DND-41 (cell line): ENCODE measurements around the gene GRID1.
"Not testable (repeated sequence)": the region's sequence is repeated elsewhere in the genome, so short reads cannot be mapped to it uniquely, and the experiment has no call there.

Source experiments
- ATAC-seq: fragments of 200-7000 bp; cut with Tn5 transposase; 3 replicates; pipeline ENCODE4 v1.9.1; 2021; ENCODE audit warnings: low read depth; ENCODE audit not compliant: insufficient read depth
- DNase-seq: peaks from one replicate; pipeline ENCODE4 v3.0.0-alpha.2; 2020
- H2AFZ ChIP-seq: 2 replicates; pipeline ENCODE4 v1.6.0; 2012; ENCODE audit warnings: low read depth, low read length
- H3K27ac ChIP-seq: 2 replicates; pipeline ENCODE4 v1.5.1; 2012; ENCODE audit warnings: low read length, inconsistent platforms
- H3K27me3 ChIP-seq: fragments of 200-600 bp; sonication (generic); 2 replicates; pipeline ENCODE4 v1.6.0; 2012; ENCODE audit warnings: low read length, mild to moderate bottlenecking, inconsistent platforms; ENCODE audit not compliant: insufficient read depth, poor library complexity
- H3K36me3 ChIP-seq: 2 replicates; pipeline ENCODE4 v1.5.1; 2012; ENCODE audit warnings: low read length, inconsistent platforms; ENCODE audit not compliant: insufficient read depth
- H3K4me1 ChIP-seq: 2 replicates; pipeline ENCODE4 v1.5.1; 2012; ENCODE audit warnings: mild to moderate bottlenecking, low read length; ENCODE audit not compliant: insufficient read depth
- H3K4me2 ChIP-seq: 2 replicates; pipeline ENCODE4 v1.6.0; 2012; ENCODE audit warnings: mild to moderate bottlenecking, moderate library complexity, low read length, inconsistent platforms; ENCODE audit not compliant: insufficient read depth
- H3K4me3 ChIP-seq, 2 experiments: fragments of 200-600 bp in 1 of 2; shearing (Covaris generic) in 1 of 2; 2 replicates each; pipeline ENCODE4 v1.5.1; 2012 to 2016; ENCODE audit warnings: inconsistent platforms in 2 of 2, low read length in 2 of 2, mild to moderate bottlenecking in 2 of 2, low read depth in 1 of 2, moderate library complexity in 1 of 2
- H3K79me2 ChIP-seq: 2 replicates; pipeline ENCODE4 v1.6.0; 2012; ENCODE audit warnings: low read length, inconsistent platforms; ENCODE audit not compliant: insufficient read depth
- H3K9ac ChIP-seq: 2 replicates; pipeline ENCODE4 v1.6.0; 2012; ENCODE audit warnings: low read depth, mild to moderate bottlenecking, inconsistent platforms, low read length, moderate library complexity
- H3K9me3 ChIP-seq: 2 replicates; pipeline ENCODE4 v1.5.1; 2012; ENCODE audit warnings: low read length, moderate library complexity, mild to moderate bottlenecking, inconsistent platforms; ENCODE audit not compliant: insufficient read depth, severe bottlenecking
- H4K20me1 ChIP-seq: 2 replicates; pipeline ENCODE4 v1.6.0; 2012; ENCODE audit warnings: low read length; ENCODE audit not compliant: insufficient read depth
- EZH2 ChIP-seq: IDR thresholded peaks from 3 replicates; pipeline ENCODE4 v1.6.1; 2012; ENCODE audit warnings: borderline replicate concordance, low read depth, mild to moderate bottlenecking, moderate library complexity, low read length, inconsistent platforms; ENCODE audit not compliant: severe bottlenecking
- TF ChIP-seq, protein P1 (sequence below): IDR thresholded peaks from 2 replicates; pipeline ENCODE4 v1.5.1; 2012; ENCODE audit warnings: borderline replicate concordance, low read length, moderate library complexity, mild to moderate bottlenecking; ENCODE audit not compliant: poor library complexity, severe bottlenecking; ENCODE audit errors: extremely low read depth

Gene GRID1

GRCh38 chr10:86100581-86101061, 266.0 kb downstream of the GRID1 start:
- no peak overlapping the region for H3K4me3 ChIP-seq

GRCh38 chr10:86099542-86100334, 266.9 kb downstream of the GRID1 start:
- Histone ChIP-seq H3K9ac (no peak overlapping the region), H3K36me3 (no peaks in the 10 kb centered on the region), H3K27me3 (no peaks in the 10 kb centered on the region), H3K27ac (no peak overlapping the region), H3K4me1 (no peaks in the 10 kb centered on the region), H3K4me3 (no peak overlapping the region), H3K9me3 (no peaks in the 10 kb centered on the region), H3K79me2 (no peaks in the 10 kb centered on the region), H4K20me1 (no peaks in the 10 kb centered on the region; the same call in 1 of the 2 replicates), H3K4me2 (no peak overlapping the region), H2AFZ (no peak overlapping the region)
- no peak for DNase-seq
- ATAC-seq, result no peak
- TF ChIP-seq, protein P1, sequence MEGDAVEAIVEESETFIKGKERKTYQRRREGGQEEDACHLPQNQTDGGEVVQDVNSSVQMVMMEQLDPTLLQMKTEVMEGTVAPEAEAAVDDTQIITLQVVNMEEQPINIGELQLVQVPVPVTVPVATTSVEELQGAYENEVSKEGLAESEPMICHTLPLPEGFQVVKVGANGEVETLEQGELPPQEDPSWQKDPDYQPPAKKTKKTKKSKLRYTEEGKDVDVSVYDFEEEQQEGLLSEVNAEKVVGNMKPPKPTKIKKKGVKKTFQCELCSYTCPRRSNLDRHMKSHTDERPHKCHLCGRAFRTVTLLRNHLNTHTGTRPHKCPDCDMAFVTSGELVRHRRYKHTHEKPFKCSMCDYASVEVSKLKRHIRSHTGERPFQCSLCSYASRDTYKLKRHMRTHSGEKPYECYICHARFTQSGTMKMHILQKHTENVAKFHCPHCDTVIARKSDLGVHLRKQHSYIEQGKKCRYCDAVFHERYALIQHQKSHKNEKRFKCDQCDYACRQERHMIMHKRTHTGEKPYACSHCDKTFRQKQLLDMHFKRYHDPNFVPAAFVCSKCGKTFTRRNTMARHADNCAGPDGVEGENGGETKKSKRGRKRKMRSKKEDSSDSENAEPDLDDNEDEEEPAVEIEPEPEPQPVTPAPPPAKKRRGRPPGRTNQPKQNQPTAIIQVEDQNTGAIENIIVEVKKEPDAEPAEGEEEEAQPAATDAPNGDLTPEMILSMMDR, result no peak
- no peak for TF ChIP-seq EZH2

More at GRCh38 chr10:86100581-86101061, 266.0 kb downstream of the GRID1 start:
- Histone ChIP-seq H3K36me3 (no peaks in the 10 kb centered on the region), H3K27me3 (no peaks in the 10 kb centered on the region), H3K79me2 (no peaks in the 10 kb centered on the region), H3K27ac (no peak overlapping the region), H4K20me1 (no peaks in the 10 kb centered on the region; the same call in 1 of the 2 replicates), H3K9me3 (no peaks in the 10 kb centered on the region), H3K4me1 (no peaks in the 10 kb centered on the region), H2AFZ (no peak overlapping the region), H3K4me2 (no peak overlapping the region), H3K9ac (no peak overlapping the region)
- DNase-seq (peak; percentile 13), ATAC-seq (peak; percentile 74)
- TF ChIP-seq, protein P1, result peak; percentile 70
- TF ChIP-seq EZH2, result no peak

GRCh38 chr10:86098187-86098881, 268.3 kb downstream of the GRID1 start:
- H3K4me3 ChIP-seq, result no peak overlapping the region
- H3K9me3 ChIP-seq, result no peaks in the 10 kb centered on the region
- H4K20me1 ChIP-seq, result no peaks in the 10 kb centered on the region
- TF ChIP-seq, protein P1, result no peak
- TF ChIP-seq EZH2, result no peak
- no peak overlapping the region for H3K4me2 ChIP-seq
- H3K4me1 ChIP-seq, result no peaks in the 10 kb centered on the region
- H3K27me3 ChIP-seq, result no peaks in the 10 kb centered on the region
- H3K9ac ChIP-seq, result no peak overlapping the region
- H3K27ac ChIP-seq, result no peak overlapping the region
- no peak for DNase-seq
- H3K79me2 ChIP-seq, result no peaks in the 10 kb centered on the region
- ATAC-seq, result no peak
- H2AFZ ChIP-seq, result no peak overlapping the region
- H3K36me3 ChIP-seq, result no peaks in the 10 kb centered on the region

GRCh38 chr10:86095061-86095460, 271.5 kb downstream of the GRID1 start:
- not testable (repeated sequence) for H3K9ac ChIP-seq, H3K4me2 ChIP-seq, H3K27me3 ChIP-seq, H3K4me3 ChIP-seq, H3K9me3 ChIP-seq, ATAC-seq, H4K20me1 ChIP-seq, H3K79me2 ChIP-seq, H2AFZ ChIP-seq, H3K4me1 ChIP-seq, H3K36me3 ChIP-seq, H3K27ac ChIP-seq, DNase-seq

DNA sequence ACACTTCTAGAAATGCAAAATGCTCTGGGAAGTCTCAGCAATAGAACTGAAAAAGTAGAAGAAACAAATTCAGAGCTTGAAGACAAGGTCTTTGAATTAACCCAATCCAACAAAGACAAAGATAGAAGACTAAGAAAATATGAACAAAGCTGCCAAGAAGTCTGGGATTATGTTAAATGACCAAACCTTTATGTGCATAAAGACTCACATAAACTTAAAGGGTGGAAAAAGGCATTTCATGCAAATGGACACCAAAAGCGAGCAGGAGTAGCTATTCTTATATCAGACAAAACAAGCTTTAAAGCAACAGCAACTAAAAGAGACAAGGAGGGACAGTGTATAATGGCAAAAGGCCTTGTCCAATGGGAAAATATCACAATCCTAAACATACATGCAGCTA, 274.3 kb downstream of the GRID1 start:
- H3K79me2 ChIP-seq, H3K4me1 ChIP-seq, H3K9ac ChIP-seq, H3K9me3 ChIP-seq, ATAC-seq, H3K4me3 ChIP-seq, H3K27me3 ChIP-seq, H3K4me2 ChIP-seq, H3K27ac ChIP-seq, H2AFZ ChIP-seq, H4K20me1 ChIP-seq, DNase-seq, H3K36me3 ChIP-seq: not testable (repeated sequence)
